ENCODE measurements around the gene TFEB.
A peak's percentile ranks its signal among the peaks of the same experiment; 100 is the strongest.

Gene TFEB

GRCh38 chr6:41721414-41721813, 14.0 kb downstream of the TFEB start:
- DNase-seq, result no peak

GRCh38 chr6:41720783-41721182, 14.6 kb downstream of the TFEB start:
- DNase-seq, result no peak

GRCh38 chr6:41720262-41720620, 15.2 kb downstream of the TFEB start:
- DNase-seq, result no peak

- no peak for DNase-seq
Measured at GRCh38 chr6:41719436-41720261, 15.8 kb downstream of the TFEB start.

GRCh38 chr6:41718828-41719227, 16.6 kb downstream of the TFEB start:
- no peak for DNase-seq

- no peak for DNase-seq
Measured at GRCh38 chr6:41717392-41717736, 18.0 kb downstream of the TFEB start.

GRCh38 chr6:41716516-41717391, 18.7 kb downstream of the TFEB start:
- DNase-seq, result no peak

- DNase-seq, result no peak
Measured at GRCh38 chr6:41715795-41716515, 19.5 kb downstream of the TFEB start.

GRCh38 chr6:41714556-41715273, 20.7 kb downstream of the TFEB start:
- DNase-seq, result no peak

GRCh38 chr6:41713650-41714291, 21.6 kb downstream of the TFEB start:
- no peak for DNase-seq

- DNase-seq, result no peak
Measured at GRCh38 chr6:41713159-41713649, 22.2 kb downstream of the TFEB start.

GRCh38 chr6:41712651-41713103, 22.7 kb downstream of the TFEB start:
- no peak for DNase-seq

GRCh38 chr6:41711323-41712038, 23.9 kb downstream of the TFEB start:
- DNase-seq, result no peak

GRCh38 chr6:41709375-41709774, 26.0 kb downstream of the TFEB start:
- no peak for DNase-seq

GRCh38 chr6:41708856-41709255, 26.6 kb downstream of the TFEB start:
- no peak for DNase-seq

GRCh38 chr6:41707565-41708200, 27.7 kb downstream of the TFEB start:
- peak; percentile 49 for DNase-seq

GRCh38 chr6:41706876-41707564, 28.4 kb downstream of the TFEB start:
- DNase-seq, result no peak

GRCh38 chr6:41705996-41706835, 29.2 kb downstream of the TFEB start:
- DNase-seq, result no peak
